22Rv1 (cell line): ENCODE measurements around the gene PTCRA.

ENCODE experiments used
- CTCF ChIP-seq: fragments of 450-650 bp; IDR thresholded peaks from 2 replicates; pipeline ENCODE4 v1.5.1; 2017; ENCODE audit warnings: mild to moderate bottlenecking
- ZFX ChIP-seq: fragments of 450-650 bp; IDR thresholded peaks from 2 replicates; pipeline ENCODE4 v1.6.1; 2017; ENCODE audit warnings: antibody characterized with exemption, borderline replicate concordance

DNA sequence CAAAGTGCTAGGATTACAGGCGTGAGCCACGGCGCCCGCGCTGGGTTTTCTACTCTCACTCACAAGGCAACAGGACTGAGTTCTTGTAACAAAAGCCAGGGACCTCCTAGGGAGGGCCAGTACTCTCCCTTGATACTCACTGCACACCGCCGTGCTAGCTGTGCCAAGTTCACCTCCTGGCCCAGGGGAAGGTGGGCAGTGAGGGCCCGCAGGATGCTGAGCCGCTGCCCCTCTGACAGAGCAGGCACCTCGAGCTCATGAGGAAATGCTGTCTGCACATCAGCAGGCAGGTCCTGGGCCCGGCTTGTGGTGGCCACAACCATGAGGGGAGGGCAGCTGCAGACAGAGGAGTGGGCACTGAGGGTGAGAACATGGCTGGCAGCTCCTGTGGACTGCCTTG is 51.4 kb downstream of the PTCRA start:
- TF ChIP-seq CTCF (no peak), ZFX (no peak)
